GM21528 (cell line): ENCODE measurements around the gene TMEM51.

Experiments used
- ATAC-seq: cut with Tn5 transposase; IDR thresholded peaks from one replicate; pipeline ENCODE4 v1.9.1; 2021; ENCODE audit warnings: mild to moderate bottlenecking, moderate library complexity; ENCODE audit not compliant: unreplicated experiment, low FRiP score

TMEM51 gene

GRCh38 chr1:15152318-15153183 lies 996 bp upstream of the TMEM51 start:
- no peak for ATAC-seq

- ATAC-seq: no peak
Observed at GRCh38 chr1:15153842-15154479, 414 bp downstream of the TMEM51 start.

- ATAC-seq: no peak
Observed at GRCh38 chr1:15154480-15155036, 1.0 kb downstream of the TMEM51 start.

- no peak for ATAC-seq
Observed at GRCh38 chr1:15155191-15155590, 1.6 kb downstream of the TMEM51 start.

GRCh38 chr1:15155888-15156741 lies 2.6 kb downstream of the TMEM51 start:
- ATAC-seq: no peak

- no peak for ATAC-seq
Observed at GRCh38 chr1:15156807-15157380, 3.3 kb downstream of the TMEM51 start.

- no peak for ATAC-seq
Observed at GRCh38 chr1:15157524-15158399, 4.2 kb downstream of the TMEM51 start.

GRCh38 chr1:15158506-15159165 lies 5.1 kb downstream of the TMEM51 start:
- no peak for ATAC-seq

GRCh38 chr1:15159166-15159555 lies 5.6 kb downstream of the TMEM51 start:
- no peak for ATAC-seq

GRCh38 chr1:15160626-15161025 lies 7.1 kb downstream of the TMEM51 start:
- no peak for ATAC-seq

- ATAC-seq: no peak
Observed at GRCh38 chr1:15167386-15167785, 13.8 kb downstream of the TMEM51 start.

- ATAC-seq: no peak
Observed at GRCh38 chr1:15168479-15168878, 14.9 kb downstream of the TMEM51 start.

GRCh38 chr1:15170071-15170470 lies 16.5 kb downstream of the TMEM51 start:
- no peak for ATAC-seq

- ATAC-seq: no peak
Observed at GRCh38 chr1:15171271-15171908, 17.8 kb downstream of the TMEM51 start.

- no peak for ATAC-seq
Observed at GRCh38 chr1:15172405-15173259, 19.1 kb downstream of the TMEM51 start.

GRCh38 chr1:15173863-15174614 lies 20.5 kb downstream of the TMEM51 start:
- ATAC-seq: no peak

- ATAC-seq: no peak
Observed at GRCh38 chr1:15174615-15174983, 21.1 kb downstream of the TMEM51 start.
